ENCODE measurements around the gene TMC6. TPM values are rescaled to one million over a fixed set of nuclear protein-coding genes. Genes with fewer than 3 reads are reported as not detected.
"Not testable (repeated sequence)": the region's sequence is repeated elsewhere in the genome, so short reads cannot be mapped to it uniquely, and the experiment has no call there.

Gene TMC6
- total RNA-seq, 5 donors from 2014 or later (not counting 1 experiment from before 2014, with no cell fraction given): 616 to 847 (median 698) TPM

DNA sequence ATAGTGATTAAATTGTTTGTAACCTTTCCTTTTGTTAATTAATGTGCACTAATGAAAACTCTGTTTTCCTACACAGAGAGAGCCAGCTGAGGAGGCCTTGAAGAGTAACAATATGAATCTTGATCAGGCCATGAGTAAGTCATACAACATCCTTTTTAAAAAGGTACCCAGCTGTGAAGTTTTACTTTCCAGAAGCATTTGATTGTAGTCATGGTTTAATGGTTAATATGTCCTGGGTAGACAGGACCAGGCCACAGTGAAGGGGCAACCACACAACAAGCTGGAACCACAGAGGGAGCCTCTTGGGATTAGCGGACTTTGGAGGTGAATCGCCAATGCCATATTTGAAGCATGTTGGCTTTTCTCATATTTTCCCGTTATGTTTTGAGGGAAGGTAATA lies 55.6 kb downstream of the TMC6 start:
- Histone ChIP-seq H3K4me1 (ENCODE audit: control insufficient read depth in 1 of 2, extremely low read depth in 1 of 2, insufficient read depth in 2 of 2, low read length in 2 of 2) (no peaks in the 10 kb centered on the region), H3K4me3 (ENCODE audit: control insufficient read depth in 1 of 2, extremely low read depth in 1 of 2, low read length in 1 of 2) (no peak overlapping the region), H3K27me3 (replicated peaks in 1 of 2; ENCODE audit: control insufficient read depth in 2 of 2, extremely low read depth in 1 of 2, insufficient read depth in 2 of 2, low read length in 1 of 2) (no peaks in the 10 kb centered on the region), H3K9me3 (no peaks in the 10 kb centered on the region), H3K27ac (ENCODE audit: low read length) (no peak overlapping the region), H3K36me3 (ENCODE audit: control insufficient read depth in 2 of 2, extremely low read depth in 1 of 2, insufficient read depth in 1 of 2, low read length in 1 of 2) (peaks cover 7 to 96% of the 10 kb centered on the region in 2 donors)
- Mint-ChIP-seq H3K4me1 (no peaks in the 10 kb centered on the region), H3K27me3 (no peaks in the 10 kb centered on the region), H3K4me3 (no peak overlapping the region), H3K9me3 (no peaks in the 10 kb centered on the region), H3K27ac (no peak overlapping the region), H3K36me3 (peaks cover 66% of the 10 kb centered on the region)
- ChIA-PET CTCF (no interaction called here), POLR2A (no interaction called here)
- DNase-seq: no peak
- WGBS (ENCODE audit: insufficient coverage): 100% methylated on average over 1 of the region's 3 CpGs
- ATAC-seq (replicated peaks in 1 of 4): no peak

GRCh38 chr17:78069695-78070094 lies 58.9 kb downstream of the TMC6 start:
- ChIA-PET CTCF (no interaction called here), POLR2A (no interaction called here)
- H3K27ac Mint-ChIP-seq: peak overlapping the region in 1 of 2 donors; percentile 68

DNA sequence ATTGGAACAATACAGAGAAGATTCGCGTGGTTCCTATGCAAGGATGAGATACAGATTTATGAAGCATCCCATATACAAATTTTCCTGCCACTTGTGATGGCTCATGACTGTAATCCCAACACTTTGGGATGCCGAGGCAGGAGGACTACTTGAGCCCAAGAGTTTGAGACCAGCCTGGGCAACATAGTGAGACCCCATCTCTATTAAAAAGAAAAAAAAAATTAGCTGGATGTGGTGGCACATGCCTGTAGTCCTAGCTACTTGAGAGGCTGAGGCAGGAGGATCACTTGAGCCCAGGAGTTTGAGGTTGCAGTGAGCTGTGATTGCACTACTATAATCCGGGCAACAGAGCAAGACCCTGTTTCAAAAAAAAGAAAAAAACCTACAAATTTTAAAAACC lies 61.6 kb downstream of the TMC6 start:
- POLR2A ChIA-PET; H3K27me3 ChIP-seq (replicated peaks in 1 of 2; ENCODE audit: control insufficient read depth in 2 of 2, extremely low read depth in 1 of 2, insufficient read depth in 2 of 2, low read length in 1 of 2); H3K27ac Mint-ChIP-seq; ATAC-seq (replicated peaks in 1 of 4); H3K4me3 ChIP-seq (ENCODE audit: control insufficient read depth in 1 of 2, extremely low read depth in 1 of 2, low read length in 1 of 2); H3K4me1 ChIP-seq (ENCODE audit: control insufficient read depth in 1 of 2, extremely low read depth in 1 of 2, insufficient read depth in 2 of 2, low read length in 2 of 2); CTCF ChIA-PET; H3K9me3 ChIP-seq; H3K4me1 Mint-ChIP-seq; DNase-seq; H3K27me3 Mint-ChIP-seq; H3K4me3 Mint-ChIP-seq; H3K27ac ChIP-seq (ENCODE audit: low read length); H3K9me3 Mint-ChIP-seq: not testable (repeated sequence)
- H3K36me3 ChIP-seq (ENCODE audit: control insufficient read depth in 2 of 2, extremely low read depth in 1 of 2, insufficient read depth in 1 of 2, low read length in 1 of 2): peaks cover 13 to 64% of the 10 kb centered on the region in 2 donors
- H3K36me3 Mint-ChIP-seq: peaks cover 38% of the 10 kb centered on the region
- WGBS (ENCODE audit: insufficient coverage): 92% methylated on average over 2 of the region's 4 CpGs

More at GRCh38 chr17:78069695-78070094, 58.9 kb downstream of the TMC6 start:
- no peak for DNase-seq
- Histone ChIP-seq H3K27ac (ENCODE audit: low read length) (no peak overlapping the region), H3K4me3 (ENCODE audit: control insufficient read depth in 1 of 2, extremely low read depth in 1 of 2, low read length in 1 of 2) (no peak overlapping the region), H3K4me1 (ENCODE audit: control insufficient read depth in 1 of 2, extremely low read depth in 1 of 2, insufficient read depth in 2 of 2, low read length in 2 of 2) (no peaks in the 10 kb centered on the region), H3K9me3 (no peaks in the 10 kb centered on the region), H3K36me3 (ENCODE audit: control insufficient read depth in 2 of 2, extremely low read depth in 1 of 2, insufficient read depth in 1 of 2, low read length in 1 of 2) (peaks cover 20 to 88% of the 10 kb centered on the region in 2 donors), H3K27me3 (replicated peaks in 1 of 2; ENCODE audit: control insufficient read depth in 2 of 2, extremely low read depth in 1 of 2, insufficient read depth in 2 of 2, low read length in 1 of 2) (no peaks in the 10 kb centered on the region)
- ATAC-seq (replicated peaks in 1 of 4): no peak
- Mint-ChIP-seq H3K4me1 (no peaks in the 10 kb centered on the region), H3K27me3 (no peaks in the 10 kb centered on the region), H3K36me3 (peaks cover 62% of the 10 kb centered on the region), H3K9me3 (no peaks in the 10 kb centered on the region), H3K4me3 (no peak overlapping the region)
- WGBS (ENCODE audit: insufficient coverage): 87% methylated on average over 3 of the region's 4 CpGs

GRCh38 chr17:78064708-78065107 lies 63.8 kb downstream of the TMC6 start:
- Histone ChIP-seq H3K4me3 (ENCODE audit: control insufficient read depth in 1 of 2, extremely low read depth in 1 of 2, low read length in 1 of 2) (no peak overlapping the region), H3K9me3 (no peaks in the 10 kb centered on the region), H3K27me3 (replicated peaks in 1 of 2; ENCODE audit: control insufficient read depth in 2 of 2, extremely low read depth in 1 of 2, insufficient read depth in 2 of 2, low read length in 1 of 2) (no peaks in the 10 kb centered on the region), H3K36me3 (ENCODE audit: control insufficient read depth in 2 of 2, extremely low read depth in 1 of 2, insufficient read depth in 1 of 2, low read length in 1 of 2) (peaks cover 13 to 48% of the 10 kb centered on the region in 2 donors), H3K27ac (ENCODE audit: low read length) (no peak overlapping the region), H3K4me1 (ENCODE audit: control insufficient read depth in 1 of 2, extremely low read depth in 1 of 2, insufficient read depth in 2 of 2, low read length in 2 of 2) (peaks cover 0 to 2% of the 10 kb centered on the region in 2 experiments)
- Mint-ChIP-seq H3K9me3 (no peaks in the 10 kb centered on the region), H3K27ac (no peak overlapping the region), H3K4me3 (no peak overlapping the region), H3K36me3 (peaks cover 25% of the 10 kb centered on the region), H3K4me1 (peaks cover 13 to 17% (median 16%) of the 10 kb centered on the region in 3 donors), H3K27me3 (no peaks in the 10 kb centered on the region)
- ATAC-seq (replicated peaks in 1 of 4) (no peak), DNase-seq (no peak)
- POLR2A ChIA-PET: no interaction called here
- CTCF ChIA-PET: interaction anchor here in 1 of 2 donors (0.6 kb wide), 1 partner anchor 23 kb away, joined by 3 read pairs; no protein-coding TSS in a partner anchor
- no CpG with 5 or more reads among the region's 4 CpGs for WGBS (ENCODE audit: insufficient coverage)

GRCh38 chr17:78063489-78063888 lies 65.1 kb downstream of the TMC6 start:
- no peak for ATAC-seq (replicated peaks in 1 of 4)
- Histone ChIP-seq H3K27me3 (replicated peaks in 1 of 2; ENCODE audit: control insufficient read depth in 2 of 2, extremely low read depth in 1 of 2, insufficient read depth in 2 of 2, low read length in 1 of 2) (no peaks in the 10 kb centered on the region), H3K36me3 (ENCODE audit: control insufficient read depth in 2 of 2, extremely low read depth in 1 of 2, insufficient read depth in 1 of 2, low read length in 1 of 2) (peaks cover 13 to 39% of the 10 kb centered on the region in 2 donors), H3K4me3 (ENCODE audit: control insufficient read depth in 1 of 2, extremely low read depth in 1 of 2, low read length in 1 of 2) (no peak overlapping the region), H3K27ac (ENCODE audit: low read length) (no peak overlapping the region), H3K4me1 (ENCODE audit: control insufficient read depth in 1 of 2, extremely low read depth in 1 of 2, insufficient read depth in 2 of 2, low read length in 2 of 2) (peaks cover 0 to 2% of the 10 kb centered on the region in 2 experiments), H3K9me3 (no peaks in the 10 kb centered on the region)
- no peak for DNase-seq
- peaks cover 21 to 27% (median 22%) of the 10 kb centered on the region in 3 donors for H3K4me1 Mint-ChIP-seq
- peak overlapping the region in 1 of 2 donors; percentile 12 for H3K27ac Mint-ChIP-seq
- peaks cover 21% of the 10 kb centered on the region for H3K36me3 Mint-ChIP-seq
- no peak overlapping the region for H3K4me3 Mint-ChIP-seq
- ChIA-PET POLR2A (no interaction called here), CTCF (no interaction called here)
- H3K9me3 Mint-ChIP-seq: no peaks in the 10 kb centered on the region
- no peaks in the 10 kb centered on the region for H3K27me3 Mint-ChIP-seq

- peaks cover 10 to 36% of the 10 kb centered on the region in 2 donors for H3K36me3 ChIP-seq (ENCODE audit: control insufficient read depth in 2 of 2, extremely low read depth in 1 of 2, insufficient read depth in 1 of 2, low read length in 1 of 2)
- POLR2A ChIA-PET: interaction anchor here (0.5 to 0.6 kb wide), 2 partner anchors 485 to 768 kb away, joined by 4 to 5 read pairs; no protein-coding TSS in a partner anchor
- H3K27ac ChIP-seq (ENCODE audit: low read length): no peak overlapping the region
- peaks cover 0 to 2% of the 10 kb centered on the region in 2 experiments for H3K4me1 ChIP-seq (ENCODE audit: control insufficient read depth in 1 of 2, extremely low read depth in 1 of 2, insufficient read depth in 2 of 2, low read length in 2 of 2)
- no peak overlapping the region for H3K4me3 Mint-ChIP-seq
- CTCF ChIA-PET: no interaction called here
- no peaks in the 10 kb centered on the region for H3K9me3 Mint-ChIP-seq
- no peak overlapping the region for H3K4me3 ChIP-seq (ENCODE audit: control insufficient read depth in 1 of 2, extremely low read depth in 1 of 2, low read length in 1 of 2)
- ATAC-seq (replicated peaks in 1 of 4): no peak
- H3K36me3 Mint-ChIP-seq: peaks cover 20% of the 10 kb centered on the region
- H3K27me3 Mint-ChIP-seq: no peaks in the 10 kb centered on the region
- H3K9me3 ChIP-seq: no peaks in the 10 kb centered on the region
- no peak overlapping the region for H3K27ac Mint-ChIP-seq
- peaks cover 28 to 33% (median 30%) of the 10 kb centered on the region in 3 donors for H3K4me1 Mint-ChIP-seq
- 100% methylated on average over 1 of the region's 2 CpGs for whole genome bisulfite sequencing (ENCODE audit: insufficient coverage)
- no peak for DNase-seq
- H3K27me3 ChIP-seq (replicated peaks in 1 of 2; ENCODE audit: control insufficient read depth in 2 of 2, extremely low read depth in 1 of 2, insufficient read depth in 2 of 2, low read length in 1 of 2): no peaks in the 10 kb centered on the region
Measured at GRCh38 chr17:78062596-78062995, 66.0 kb downstream of the TMC6 start.

All from T-cell (primary cell).